ENCODE results near the gene RPS6KA5. TPM values are rescaled to one million over a fixed set of nuclear protein-coding genes. Genes with fewer than 3 reads are reported as not detected.

RPS6KA5 gene
- polyA plus RNA-seq, 2 of the 4 experiments (the other 2 are of a cell fraction) = 2.2 to 4.1 TPM

DNA sequence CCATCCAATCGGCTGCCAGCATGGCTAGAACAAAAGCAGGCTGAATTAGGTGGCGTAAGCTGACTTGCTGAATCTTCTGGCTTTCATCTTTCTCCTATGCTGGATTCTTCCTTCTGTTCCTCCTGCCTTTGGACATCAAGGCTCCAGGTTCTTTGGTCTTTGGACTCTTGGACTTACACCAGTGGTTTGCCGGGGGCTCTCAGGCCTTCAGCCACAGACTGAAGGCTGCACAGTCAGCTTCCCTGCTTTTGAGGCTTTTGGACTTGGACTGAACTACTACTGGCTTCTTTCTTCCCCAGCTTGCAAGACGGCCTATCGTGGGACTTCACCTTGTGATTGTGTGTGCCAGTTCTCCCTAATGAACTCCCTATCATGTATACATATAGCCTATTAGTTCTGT, 42.0 kb downstream of the RPS6KA5 start:
- ChIA-PET POLR2A (no interaction called here), CTCF (interaction anchor here (1.3 kb wide), 1 partner anchor 13 kb away, joined by 6 read pairs; no protein-coding TSS in a partner anchor)
- Histone ChIP-seq H3K9me3 (no peaks in the 10 kb centered on the region), H3K27ac (no peak overlapping the region), H3K4me2 (no peak overlapping the region), H3K4me3 (no peak overlapping the region), H3K4me1 (0 out of 3 replicates have a peak, but pooled peaks cover 5% of the 10 kb centered on the region)
- TF ChIP-seq, protein P1, sequence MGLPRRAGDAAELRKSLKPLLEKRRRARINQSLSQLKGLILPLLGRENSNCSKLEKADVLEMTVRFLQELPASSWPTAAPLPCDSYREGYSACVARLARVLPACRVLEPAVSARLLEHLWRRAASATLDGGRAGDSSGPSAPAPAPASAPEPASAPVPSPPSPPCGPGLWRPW (IDR thresholded peaks at IDR 0.05) = no peak
- TF ChIP-seq, protein P2, sequence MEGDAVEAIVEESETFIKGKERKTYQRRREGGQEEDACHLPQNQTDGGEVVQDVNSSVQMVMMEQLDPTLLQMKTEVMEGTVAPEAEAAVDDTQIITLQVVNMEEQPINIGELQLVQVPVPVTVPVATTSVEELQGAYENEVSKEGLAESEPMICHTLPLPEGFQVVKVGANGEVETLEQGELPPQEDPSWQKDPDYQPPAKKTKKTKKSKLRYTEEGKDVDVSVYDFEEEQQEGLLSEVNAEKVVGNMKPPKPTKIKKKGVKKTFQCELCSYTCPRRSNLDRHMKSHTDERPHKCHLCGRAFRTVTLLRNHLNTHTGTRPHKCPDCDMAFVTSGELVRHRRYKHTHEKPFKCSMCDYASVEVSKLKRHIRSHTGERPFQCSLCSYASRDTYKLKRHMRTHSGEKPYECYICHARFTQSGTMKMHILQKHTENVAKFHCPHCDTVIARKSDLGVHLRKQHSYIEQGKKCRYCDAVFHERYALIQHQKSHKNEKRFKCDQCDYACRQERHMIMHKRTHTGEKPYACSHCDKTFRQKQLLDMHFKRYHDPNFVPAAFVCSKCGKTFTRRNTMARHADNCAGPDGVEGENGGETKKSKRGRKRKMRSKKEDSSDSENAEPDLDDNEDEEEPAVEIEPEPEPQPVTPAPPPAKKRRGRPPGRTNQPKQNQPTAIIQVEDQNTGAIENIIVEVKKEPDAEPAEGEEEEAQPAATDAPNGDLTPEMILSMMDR (IDR thresholded peaks at IDR 0.05) = no peak
- TF ChIP-seq CHD2 (IDR thresholded peaks at IDR 0.05; ENCODE audit: low read length, partially characterized antibody) (no peak), RCOR1 (IDR thresholded peaks at IDR 0.05; ENCODE audit: low read depth, low read length) (no peak), CBX8 (IDR thresholded peaks at IDR 0.05) (no peak), ZFP36 (IDR thresholded peaks at IDR 0.05; ENCODE audit: borderline replicate concordance, partially characterized antibody) (no peak), KDM5A (IDR thresholded peaks at IDR 0.05) (no peak), ZC3H11A (IDR thresholded peaks at IDR 0.05) (no peak)
- TF ChIP-seq, protein P3, sequence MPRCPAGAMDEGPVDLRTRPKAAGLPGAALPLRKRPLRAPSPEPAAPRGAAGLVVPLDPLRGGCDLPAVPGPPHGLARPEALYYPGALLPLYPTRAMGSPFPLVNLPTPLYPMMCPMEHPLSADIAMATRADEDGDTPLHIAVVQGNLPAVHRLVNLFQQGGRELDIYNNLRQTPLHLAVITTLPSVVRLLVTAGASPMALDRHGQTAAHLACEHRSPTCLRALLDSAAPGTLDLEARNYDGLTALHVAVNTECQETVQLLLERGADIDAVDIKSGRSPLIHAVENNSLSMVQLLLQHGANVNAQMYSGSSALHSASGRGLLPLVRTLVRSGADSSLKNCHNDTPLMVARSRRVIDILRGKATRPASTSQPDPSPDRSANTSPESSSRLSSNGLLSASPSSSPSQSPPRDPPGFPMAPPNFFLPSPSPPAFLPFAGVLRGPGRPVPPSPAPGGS (IDR thresholded peaks at IDR 0.05) = no peak
- TF ChIP-seq, protein P4, sequence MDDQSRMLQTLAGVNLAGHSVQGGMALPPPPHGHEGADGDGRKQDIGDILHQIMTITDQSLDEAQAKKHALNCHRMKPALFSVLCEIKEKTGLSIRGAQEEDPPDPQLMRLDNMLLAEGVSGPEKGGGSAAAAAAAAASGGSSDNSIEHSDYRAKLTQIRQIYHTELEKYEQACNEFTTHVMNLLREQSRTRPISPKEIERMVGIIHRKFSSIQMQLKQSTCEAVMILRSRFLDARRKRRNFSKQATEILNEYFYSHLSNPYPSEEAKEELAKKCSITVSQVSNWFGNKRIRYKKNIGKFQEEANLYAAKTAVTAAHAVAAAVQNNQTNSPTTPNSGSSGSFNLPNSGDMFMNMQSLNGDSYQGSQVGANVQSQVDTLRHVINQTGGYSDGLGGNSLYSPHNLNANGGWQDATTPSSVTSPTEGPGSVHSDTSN (IDR thresholded peaks at IDR 0.05) = no peak
- TF ChIP-seq, protein P5, sequence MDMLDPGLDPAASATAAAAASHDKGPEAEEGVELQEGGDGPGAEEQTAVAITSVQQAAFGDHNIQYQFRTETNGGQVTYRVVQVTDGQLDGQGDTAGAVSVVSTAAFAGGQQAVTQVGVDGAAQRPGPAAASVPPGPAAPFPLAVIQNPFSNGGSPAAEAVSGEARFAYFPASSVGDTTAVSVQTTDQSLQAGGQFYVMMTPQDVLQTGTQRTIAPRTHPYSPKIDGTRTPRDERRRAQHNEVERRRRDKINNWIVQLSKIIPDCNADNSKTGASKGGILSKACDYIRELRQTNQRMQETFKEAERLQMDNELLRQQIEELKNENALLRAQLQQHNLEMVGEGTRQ (IDR thresholded peaks at IDR 0.05) = no peak
- TF ChIP-seq, protein P6, sequence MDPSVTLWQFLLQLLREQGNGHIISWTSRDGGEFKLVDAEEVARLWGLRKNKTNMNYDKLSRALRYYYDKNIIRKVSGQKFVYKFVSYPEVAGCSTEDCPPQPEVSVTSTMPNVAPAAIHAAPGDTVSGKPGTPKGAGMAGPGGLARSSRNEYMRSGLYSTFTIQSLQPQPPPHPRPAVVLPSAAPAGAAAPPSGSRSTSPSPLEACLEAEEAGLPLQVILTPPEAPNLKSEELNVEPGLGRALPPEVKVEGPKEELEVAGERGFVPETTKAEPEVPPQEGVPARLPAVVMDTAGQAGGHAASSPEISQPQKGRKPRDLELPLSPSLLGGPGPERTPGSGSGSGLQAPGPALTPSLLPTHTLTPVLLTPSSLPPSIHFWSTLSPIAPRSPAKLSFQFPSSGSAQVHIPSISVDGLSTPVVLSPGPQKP (IDR thresholded peaks at IDR 0.05; ENCODE audit: low read depth, low read length) = no peak
- no peak for ATAC-seq
- no peak for FAIRE-seq
- no peak for DNase-seq (ENCODE audit: low read depth in 1 of 2, low spot score in 1 of 2)
- 80% methylated on average over 5 of the region's 5 CpGs for WGBS (ENCODE audit: missing lambda C conversion rate)

DNA sequence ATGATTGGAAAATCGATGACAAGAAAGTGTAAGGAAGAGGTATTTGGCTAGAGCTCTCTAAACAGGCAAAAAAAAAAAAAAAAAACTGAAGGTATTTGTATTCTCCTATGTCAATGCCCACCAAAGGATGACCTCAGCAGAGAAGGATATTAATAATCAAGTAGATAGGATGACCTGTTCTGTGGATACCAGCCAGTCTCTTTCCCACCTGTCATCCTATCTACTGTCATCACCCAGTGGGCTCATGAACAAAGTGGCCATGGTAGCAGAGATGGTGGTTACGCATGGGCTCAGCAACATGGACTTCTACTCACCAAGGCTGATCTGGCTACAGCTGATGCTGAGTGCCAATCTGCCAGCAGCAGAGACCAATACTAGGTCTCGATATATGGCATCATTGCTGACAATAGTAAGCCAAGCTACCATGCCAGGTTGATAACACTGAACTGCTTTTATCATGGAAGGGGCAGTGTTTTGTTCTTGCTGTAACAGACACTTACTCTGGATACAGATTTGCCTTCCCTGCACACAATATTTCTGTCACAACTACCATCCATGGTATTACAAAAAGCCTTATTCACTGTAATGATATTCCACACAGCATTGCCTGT, 43.5 kb downstream of the RPS6KA5 start:
- Histone ChIP-seq H3K4me3 (no peak overlapping the region), H3K27ac (no peak overlapping the region), H3K4me1 (no peaks in the 10 kb centered on the region), H3K9me3 (no peaks in the 10 kb centered on the region), H3K4me2 (no peak overlapping the region)
- ATAC-seq (no peak), DNase-seq (ENCODE audit: low read depth in 1 of 2, low spot score in 1 of 2) (no peak), FAIRE-seq (no peak)
- TF ChIP-seq RNF2 (IDR thresholded peaks at IDR 0.05; ENCODE audit: borderline replicate concordance, low read depth) (no peak), POLR2A (IDR thresholded peaks at IDR 0.05; ENCODE audit: low read length) (no peak)
- ChIA-PET POLR2A (no interaction called here), CTCF (interaction anchor here (0.6 kb wide), 1 partner anchor 107 kb away, joined by 3 read pairs; no protein-coding TSS in a partner anchor)
- WGBS (ENCODE audit: missing lambda C conversion rate) = 48% methylated on average over 3 of the region's 3 CpGs

DNA sequence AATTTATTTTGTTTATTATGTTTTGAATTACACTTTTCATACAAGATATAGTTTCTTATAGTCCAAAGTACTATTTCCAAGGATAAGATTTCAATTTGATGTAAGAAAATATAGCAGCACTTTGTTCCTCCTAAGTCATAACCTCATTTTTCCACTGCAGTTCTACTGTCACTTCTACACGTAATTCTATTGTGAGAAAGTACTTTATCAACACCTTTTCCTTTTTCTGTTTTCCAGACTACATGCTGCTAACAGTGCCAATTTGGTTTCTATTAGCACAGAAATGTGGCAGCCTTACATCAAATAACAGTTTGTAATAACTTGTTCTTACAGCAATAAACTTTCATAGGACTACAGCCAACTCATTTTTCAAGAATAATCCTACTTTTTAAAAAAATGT, 45.0 kb downstream of the RPS6KA5 start:
- 54% methylated on average over 1 of the region's 1 CpG for WGBS (ENCODE audit: missing lambda C conversion rate)
- TF ChIP-seq BHLHE40 (IDR thresholded peaks at IDR 0.05; ENCODE audit: low read depth, low read length) (no peak), SMC3 (IDR thresholded peaks at IDR 0.05) (no peak), ZFP36 (IDR thresholded peaks at IDR 0.05; ENCODE audit: borderline replicate concordance, partially characterized antibody) (no peak), EP300 (IDR thresholded peaks at IDR 0.05) (no peak), RARB (CRISPR knock-in tag; IDR thresholded peaks at IDR 0.05) (no peak), NPAS2 (CRISPR knock-in tag; IDR thresholded peaks at IDR 0.05; ENCODE audit: borderline replicate concordance) (no peak)
- TF ChIP-seq, protein P7, sequence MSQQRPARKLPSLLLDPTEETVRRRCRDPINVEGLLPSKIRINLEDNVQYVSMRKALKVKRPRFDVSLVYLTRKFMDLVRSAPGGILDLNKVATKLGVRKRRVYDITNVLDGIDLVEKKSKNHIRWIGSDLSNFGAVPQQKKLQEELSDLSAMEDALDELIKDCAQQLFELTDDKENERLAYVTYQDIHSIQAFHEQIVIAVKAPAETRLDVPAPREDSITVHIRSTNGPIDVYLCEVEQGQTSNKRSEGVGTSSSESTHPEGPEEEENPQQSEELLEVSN (IDR thresholded peaks at IDR 0.05; ENCODE audit: borderline replicate concordance, low read depth) = no peak
- Histone ChIP-seq H3K4me2 (no peak overlapping the region), H3K27ac (no peak overlapping the region), H3K4me1 (no peaks in the 10 kb centered on the region), H3K9me3 (no peaks in the 10 kb centered on the region), H3K4me3 (no peak overlapping the region)
- ATAC-seq (no peak), DNase-seq (ENCODE audit: low read depth in 1 of 2, low spot score in 1 of 2) (no peak), FAIRE-seq (no peak)
- POLR2A ChIA-PET = interaction anchor here (0.6 kb wide), 1 partner anchor 120 kb away, joined by 4 read pairs; no protein-coding TSS in a partner anchor
- CTCF ChIA-PET = interaction anchor here (0.7 kb wide), 1 partner anchor 327 kb away, joined by 3 read pairs; no protein-coding TSS in a partner anchor
